ENCODE results near the gene TLE3.
"Not testable (repeated sequence)": the region's sequence is repeated elsewhere in the genome, so short reads cannot be mapped to it uniquely, and the experiment has no call there.

Gene TLE3

DNA sequence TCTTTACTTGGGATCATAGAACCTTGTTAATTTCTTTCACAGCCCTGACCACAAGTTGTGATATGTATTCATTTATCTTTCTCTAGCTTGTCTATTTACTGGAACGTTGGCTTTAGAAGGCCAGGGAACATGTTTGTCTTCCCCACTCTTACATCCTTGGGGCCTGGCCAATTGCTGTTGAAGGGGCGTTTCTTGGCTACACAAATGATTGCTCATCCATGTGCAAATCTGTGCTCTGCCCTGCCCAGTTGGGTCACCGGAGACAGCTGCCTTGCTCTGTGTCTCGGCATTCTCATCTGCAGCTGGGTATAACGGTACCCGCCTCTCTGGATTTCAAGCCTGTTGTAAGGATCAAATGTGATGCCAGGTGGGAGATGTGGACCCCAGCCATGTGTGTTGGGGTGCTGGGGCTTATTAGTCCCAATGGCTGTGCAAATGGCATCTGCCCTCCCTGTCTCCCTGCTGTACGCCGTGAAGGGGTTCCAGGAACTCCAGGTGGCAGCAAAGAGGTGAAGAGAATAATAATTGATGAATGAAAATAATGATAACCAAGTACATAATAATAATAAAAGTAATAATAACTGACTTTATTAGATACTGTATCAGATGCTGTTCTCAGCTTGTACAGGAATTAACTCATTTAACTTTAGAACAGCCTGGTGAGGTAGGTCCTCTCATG, 24.0 kb upstream of the TLE3 start:
- no peak overlapping the region for H3K4me3 ChIP-seq (ENCODE audit: low read depth in 1 of 2, low read length in 2 of 2)
- no peaks in the 10 kb centered on the region for H3K27me3 ChIP-seq (ENCODE audit: low read depth, low read length)
- no peaks in the 10 kb centered on the region for H3K9me3 ChIP-seq (ENCODE audit: control insufficient read depth in 1 of 2, low read length in 2 of 2)
- peaks cover 3 to 13% of the 10 kb centered on the region in 2 donors for H3K4me1 ChIP-seq (ENCODE audit: control insufficient read depth in 1 of 2, insufficient read depth in 2 of 2, low read length in 2 of 2)
- H3K36me3 ChIP-seq (ENCODE audit: control insufficient read depth in 1 of 2, insufficient read depth in 2 of 2, low read length in 2 of 2) = no peaks in the 10 kb centered on the region
- peak overlapping the region; percentile 2 for H3K27ac ChIP-seq (ENCODE audit: low read length)

GRCh38 chr15:70120958-70121623, 23.4 kb upstream of the TLE3 start:
- Histone ChIP-seq H3K4me3 (ENCODE audit: low read depth in 1 of 2, low read length in 2 of 2) (no peak overlapping the region), H3K4me1 (ENCODE audit: control insufficient read depth in 1 of 2, insufficient read depth in 2 of 2, low read length in 2 of 2) (peaks cover 3 to 13% of the 10 kb centered on the region in 2 donors), H3K9me3 (ENCODE audit: control insufficient read depth in 1 of 2, low read length in 2 of 2) (no peaks in the 10 kb centered on the region), H3K36me3 (ENCODE audit: control insufficient read depth in 1 of 2, insufficient read depth in 2 of 2, low read length in 2 of 2) (no peaks in the 10 kb centered on the region), H3K27ac (ENCODE audit: low read length) (peak overlapping the region; percentile 2), H3K27me3 (ENCODE audit: low read depth, low read length) (no peaks in the 10 kb centered on the region)

DNA sequence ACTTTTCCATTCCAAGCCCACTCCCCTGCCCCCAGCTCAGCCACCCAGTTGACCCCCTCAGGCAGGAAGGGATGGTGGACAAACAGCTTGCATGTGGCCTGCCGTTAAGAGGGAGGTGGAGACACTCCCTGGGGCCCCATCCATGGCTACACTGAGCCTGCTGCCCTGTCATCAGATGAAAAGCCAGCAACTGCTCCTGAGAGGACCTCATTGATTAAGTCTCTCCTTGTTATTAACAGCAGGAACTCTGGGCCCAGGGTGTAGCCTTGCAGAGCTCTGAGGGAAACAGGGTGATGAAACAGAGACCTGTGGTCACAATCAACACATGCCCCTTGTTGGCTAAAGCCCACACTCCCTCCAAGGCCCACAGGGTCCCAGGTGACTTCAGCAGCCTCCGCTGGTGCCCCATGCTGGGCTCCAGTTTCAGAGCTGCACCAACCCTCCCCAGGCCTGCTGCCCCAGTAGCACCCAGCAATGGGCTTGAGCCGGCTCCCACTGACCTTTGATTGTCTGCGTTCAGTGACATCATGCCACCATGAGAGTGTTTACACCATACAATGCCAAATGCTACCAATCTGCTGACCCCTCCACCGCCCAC, 22.3 kb upstream of the TLE3 start:
- Histone ChIP-seq H3K27me3 (ENCODE audit: low read depth, low read length) (no peaks in the 10 kb centered on the region), H3K27ac (ENCODE audit: low read length) (no peak overlapping the region), H3K9me3 (ENCODE audit: control insufficient read depth in 1 of 2, low read length in 2 of 2) (no peaks in the 10 kb centered on the region), H3K36me3 (ENCODE audit: control insufficient read depth in 1 of 2, insufficient read depth in 2 of 2, low read length in 2 of 2) (no peaks in the 10 kb centered on the region), H3K4me3 (ENCODE audit: low read depth in 1 of 2, low read length in 2 of 2) (no peak overlapping the region), H3K4me1 (ENCODE audit: control insufficient read depth in 1 of 2, insufficient read depth in 2 of 2, low read length in 2 of 2) (peaks cover 3 to 13% of the 10 kb centered on the region in 2 donors)

DNA sequence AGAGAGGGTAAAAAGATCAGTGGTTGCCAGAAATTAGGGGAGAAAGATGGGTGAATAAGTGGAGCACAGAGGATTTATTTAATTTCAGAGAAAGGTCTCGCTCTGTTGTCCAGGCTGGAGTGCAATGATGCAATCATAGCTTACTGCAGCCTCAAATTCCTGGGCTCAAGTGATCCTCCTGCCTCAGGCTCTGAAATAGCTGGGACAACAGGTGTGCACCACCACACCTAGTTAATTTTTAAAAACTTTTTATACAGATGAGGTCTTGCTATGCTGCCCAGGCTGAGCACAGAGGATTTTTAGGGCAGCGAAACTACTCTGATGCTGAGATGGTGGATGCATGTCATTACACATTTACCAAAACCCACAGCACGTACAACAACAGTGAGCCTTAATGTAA, 20.9 kb upstream of the TLE3 start:
- no peaks in the 10 kb centered on the region for H3K27me3 ChIP-seq (ENCODE audit: low read depth, low read length)
- no peaks in the 10 kb centered on the region for H3K36me3 ChIP-seq (ENCODE audit: control insufficient read depth in 1 of 2, insufficient read depth in 2 of 2, low read length in 2 of 2)
- H3K27ac ChIP-seq (ENCODE audit: low read length) = no peak overlapping the region
- no peaks in the 10 kb centered on the region for H3K9me3 ChIP-seq (ENCODE audit: control insufficient read depth in 1 of 2, low read length in 2 of 2)
- peaks cover 3 to 13% of the 10 kb centered on the region in 2 donors for H3K4me1 ChIP-seq (ENCODE audit: control insufficient read depth in 1 of 2, insufficient read depth in 2 of 2, low read length in 2 of 2)
- H3K4me3 ChIP-seq (ENCODE audit: low read depth in 1 of 2, low read length in 2 of 2) = no peak overlapping the region

DNA sequence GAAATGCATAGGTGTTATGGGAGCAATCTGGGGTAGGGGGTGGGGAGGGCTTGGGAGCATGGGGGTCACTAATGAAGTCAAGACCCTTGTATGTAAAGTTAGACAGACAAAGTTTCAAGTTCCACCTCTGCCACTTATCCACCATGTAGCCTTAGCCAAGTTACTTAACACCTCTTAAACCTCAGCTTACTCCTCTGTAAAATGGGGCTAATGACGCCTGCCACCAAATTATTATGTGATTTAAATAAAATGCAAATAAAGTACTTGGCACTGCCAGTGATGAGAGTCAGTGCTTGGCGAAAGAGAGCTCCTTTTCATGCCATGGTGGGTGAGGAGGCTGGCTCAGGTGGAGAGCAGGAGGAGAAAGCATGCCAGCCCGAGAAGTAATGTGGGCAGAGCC, 18.6 kb upstream of the TLE3 start:
- Histone ChIP-seq H3K27me3 (ENCODE audit: low read depth, low read length) (no peaks in the 10 kb centered on the region), H3K36me3 (ENCODE audit: control insufficient read depth in 1 of 2, insufficient read depth in 2 of 2, low read length in 2 of 2) (no peaks in the 10 kb centered on the region), H3K27ac (ENCODE audit: low read length) (no peak overlapping the region), H3K4me3 (ENCODE audit: low read depth in 1 of 2, low read length in 2 of 2) (no peak overlapping the region), H3K9me3 (ENCODE audit: control insufficient read depth in 1 of 2, low read length in 2 of 2) (no peaks in the 10 kb centered on the region), H3K4me1 (ENCODE audit: control insufficient read depth in 1 of 2, insufficient read depth in 2 of 2, low read length in 2 of 2) (peaks cover 4 to 12% of the 10 kb centered on the region in 2 donors)

DNA sequence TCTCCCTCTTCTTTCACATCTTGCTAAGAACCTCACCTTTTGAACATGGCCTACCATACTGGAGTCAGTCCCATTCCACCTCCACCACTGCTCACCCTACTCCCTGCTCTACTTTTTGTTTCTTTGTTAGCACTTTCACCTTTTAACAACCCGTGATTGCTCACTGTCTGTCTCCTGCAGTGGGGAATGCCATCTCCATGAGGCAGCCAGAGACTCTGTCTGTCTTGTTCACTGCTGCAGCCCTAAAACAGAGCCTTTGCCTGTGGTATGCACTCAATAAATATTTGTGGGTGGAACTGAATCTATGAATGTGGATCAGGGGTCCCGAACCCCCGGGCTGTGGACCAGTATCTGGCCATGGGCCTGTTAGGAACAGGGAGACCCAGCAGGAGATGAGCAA, 16.5 kb upstream of the TLE3 start:
- Histone ChIP-seq H3K36me3 (ENCODE audit: control insufficient read depth in 1 of 2, insufficient read depth in 2 of 2, low read length in 2 of 2) (no peaks in the 10 kb centered on the region), H3K27ac (ENCODE audit: low read length) (no peak overlapping the region), H3K4me3 (ENCODE audit: low read depth in 1 of 2, low read length in 2 of 2) (no peak overlapping the region), H3K27me3 (ENCODE audit: low read depth, low read length) (no peaks in the 10 kb centered on the region), H3K9me3 (ENCODE audit: control insufficient read depth in 1 of 2, low read length in 2 of 2) (no peaks in the 10 kb centered on the region), H3K4me1 (ENCODE audit: control insufficient read depth in 1 of 2, insufficient read depth in 2 of 2, low read length in 2 of 2) (peaks cover 4 to 8% of the 10 kb centered on the region in 2 donors)

DNA sequence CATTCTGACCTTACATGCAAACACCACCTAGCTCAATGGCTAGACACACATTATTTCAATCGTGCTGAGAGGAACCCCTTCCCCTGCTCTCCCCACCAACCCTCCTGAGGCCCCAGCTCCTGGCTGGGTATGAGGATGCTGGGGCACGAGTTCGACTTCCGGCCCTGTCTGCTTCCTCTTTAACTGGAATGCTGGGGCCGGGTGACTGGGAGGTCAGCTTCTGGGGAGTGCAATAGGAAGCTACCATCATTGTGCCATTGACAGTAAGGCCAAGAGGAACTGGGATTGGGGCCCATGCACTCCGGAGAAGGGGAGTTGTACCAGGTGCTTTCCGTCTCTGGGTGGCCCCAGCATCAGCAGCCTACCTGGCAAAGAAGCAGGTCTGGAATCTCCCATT, 15.6 kb upstream of the TLE3 start:
- Histone ChIP-seq H3K9me3 (ENCODE audit: control insufficient read depth in 1 of 2, low read length in 2 of 2) (no peaks in the 10 kb centered on the region), H3K4me1 (ENCODE audit: control insufficient read depth in 1 of 2, insufficient read depth in 2 of 2, low read length in 2 of 2) (peaks cover 4 to 8% of the 10 kb centered on the region in 2 donors), H3K36me3 (ENCODE audit: control insufficient read depth in 1 of 2, insufficient read depth in 2 of 2, low read length in 2 of 2) (no peaks in the 10 kb centered on the region), H3K27ac (ENCODE audit: low read length) (no peak overlapping the region), H3K4me3 (ENCODE audit: low read depth in 1 of 2, low read length in 2 of 2) (no peak overlapping the region), H3K27me3 (ENCODE audit: low read depth, low read length) (no peaks in the 10 kb centered on the region)

DNA sequence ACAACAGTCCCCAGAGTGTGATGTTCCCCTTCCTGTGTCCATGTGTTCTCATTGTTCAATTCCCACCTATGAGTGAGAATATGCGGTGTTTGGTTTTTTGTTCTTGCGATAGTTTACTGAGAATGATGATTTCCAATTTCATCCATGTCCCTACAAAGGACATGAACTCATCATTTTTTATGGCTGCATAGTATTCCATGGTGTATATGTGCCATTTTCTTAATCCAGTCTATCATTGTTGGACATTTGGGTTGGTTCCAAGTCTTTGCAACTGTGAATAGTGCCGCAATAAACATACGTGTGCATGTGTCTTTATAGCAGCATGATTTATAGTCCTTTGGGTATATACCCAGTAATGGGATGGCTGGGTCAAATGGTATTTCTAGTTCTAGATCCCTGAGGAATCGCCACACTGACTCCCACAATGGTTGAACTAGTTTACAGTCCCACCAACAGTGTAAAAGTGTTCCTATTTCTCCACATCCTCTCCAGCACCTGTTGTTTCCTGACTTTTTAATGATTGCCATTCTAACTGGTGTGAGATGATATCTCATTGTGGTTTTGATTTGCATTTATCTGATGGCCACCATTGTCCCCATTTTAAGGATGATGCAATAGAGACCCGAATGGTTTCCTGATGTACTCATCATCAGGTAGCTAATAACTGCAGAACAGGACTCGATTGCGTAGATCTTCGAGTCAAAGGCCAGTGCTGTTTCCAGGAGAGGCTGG, 15.0 kb upstream of the TLE3 start:
- H3K4me3 ChIP-seq (ENCODE audit: low read depth in 1 of 2, low read length in 2 of 2); H3K27ac ChIP-seq (ENCODE audit: low read length); H3K36me3 ChIP-seq (ENCODE audit: control insufficient read depth in 1 of 2, insufficient read depth in 2 of 2, low read length in 2 of 2); H3K27me3 ChIP-seq (ENCODE audit: low read depth, low read length); H3K9me3 ChIP-seq (ENCODE audit: control insufficient read depth in 1 of 2, low read length in 2 of 2); H3K4me1 ChIP-seq (ENCODE audit: control insufficient read depth in 1 of 2, insufficient read depth in 2 of 2, low read length in 2 of 2): not testable (repeated sequence)

DNA sequence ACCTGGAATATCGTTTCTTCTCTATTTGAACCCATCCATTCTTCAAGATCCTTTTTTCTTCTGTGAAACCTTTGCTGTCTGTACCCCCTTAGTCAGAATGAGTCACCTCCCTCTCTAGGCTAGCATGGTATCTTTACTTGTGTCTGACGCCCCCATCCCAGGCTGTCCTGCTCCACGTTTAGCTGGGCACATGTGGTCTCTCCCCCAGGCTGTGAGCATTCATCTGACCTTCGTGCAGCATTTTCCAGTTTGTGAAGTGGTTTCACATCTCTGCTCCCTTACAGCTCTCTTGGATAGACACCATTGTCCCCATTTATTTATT, 14.3 kb upstream of the TLE3 start:
- no peaks in the 10 kb centered on the region for H3K27me3 ChIP-seq (ENCODE audit: low read depth, low read length)
- H3K9me3 ChIP-seq (ENCODE audit: control insufficient read depth in 1 of 2, low read length in 2 of 2) = no peaks in the 10 kb centered on the region
- H3K36me3 ChIP-seq (ENCODE audit: control insufficient read depth in 1 of 2, insufficient read depth in 2 of 2, low read length in 2 of 2) = no peaks in the 10 kb centered on the region
- peak overlapping the region; percentile 19 for H3K27ac ChIP-seq (ENCODE audit: low read length)
- H3K4me1 ChIP-seq (ENCODE audit: control insufficient read depth in 1 of 2, insufficient read depth in 2 of 2, low read length in 2 of 2) = peaks cover 4 to 8% of the 10 kb centered on the region in 2 donors
- H3K4me3 ChIP-seq (ENCODE audit: low read depth in 1 of 2, low read length in 2 of 2) = no peak overlapping the region

DNA sequence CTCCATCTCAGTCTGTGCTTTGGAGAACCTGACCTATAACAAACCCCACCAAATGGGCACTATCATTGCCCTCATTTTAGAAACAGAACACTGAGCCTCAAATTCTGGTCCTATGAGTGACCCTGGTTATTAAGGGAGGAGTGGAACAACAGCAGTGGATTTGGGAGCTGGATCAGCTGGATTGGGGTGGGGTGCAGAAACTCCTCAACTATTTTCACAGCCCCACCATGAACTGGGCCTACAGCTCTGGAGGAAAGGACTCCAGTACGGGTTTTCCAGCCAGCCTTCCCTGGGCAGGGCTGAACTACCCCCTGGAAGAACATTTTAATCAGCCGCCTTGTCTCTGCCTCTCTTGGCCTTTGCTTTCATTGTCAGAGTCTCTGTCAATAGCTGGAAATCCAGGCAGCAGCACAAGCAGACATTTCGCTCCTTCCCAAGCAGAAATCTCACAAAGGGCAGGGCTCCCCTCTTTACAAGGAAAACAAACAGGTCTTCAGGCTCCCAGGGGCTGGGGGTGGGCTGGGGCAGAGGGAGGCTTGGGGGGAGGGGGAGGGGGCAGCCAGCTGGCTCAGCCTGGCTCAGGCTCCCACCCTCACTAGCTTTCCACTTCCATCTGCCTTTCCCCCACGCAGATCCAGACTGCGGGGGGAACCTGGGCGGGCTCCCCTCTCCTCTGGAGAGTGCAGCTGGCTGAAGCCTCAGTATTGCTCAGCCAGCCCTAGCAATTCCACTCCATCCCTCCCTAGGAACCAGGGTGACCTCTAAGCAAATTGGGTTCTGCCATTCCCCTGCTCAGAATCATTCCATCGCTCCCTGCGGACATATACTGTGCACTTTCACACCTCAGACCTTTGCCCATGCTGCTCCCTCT, 13.7 kb upstream of the TLE3 start:
- H3K4me3 ChIP-seq (ENCODE audit: low read depth in 1 of 2, low read length in 2 of 2) = no peak overlapping the region

GRCh38 chr15:70109978-70110377, 12.3 kb upstream of the TLE3 start:
- Histone ChIP-seq H3K27me3 (ENCODE audit: low read depth, low read length) (no peaks in the 10 kb centered on the region), H3K36me3 (ENCODE audit: control insufficient read depth in 1 of 2, insufficient read depth in 2 of 2, low read length in 2 of 2) (no peaks in the 10 kb centered on the region), H3K27ac (ENCODE audit: low read length) (no peak overlapping the region), H3K9me3 (ENCODE audit: control insufficient read depth in 1 of 2, low read length in 2 of 2) (no peaks in the 10 kb centered on the region), H3K4me1 (ENCODE audit: control insufficient read depth in 1 of 2, insufficient read depth in 2 of 2, low read length in 2 of 2) (peaks cover 4 to 8% of the 10 kb centered on the region in 2 donors), H3K4me3 (ENCODE audit: low read depth in 1 of 2, low read length in 2 of 2) (no peak overlapping the region)

More for the DNA sequence above, 13.7 kb upstream of the TLE3 start:
- Histone ChIP-seq H3K27me3 (ENCODE audit: low read depth, low read length) (no peaks in the 10 kb centered on the region), H3K27ac (ENCODE audit: low read length) (peak overlapping the region; percentile 19), H3K9me3 (ENCODE audit: control insufficient read depth in 1 of 2, low read length in 2 of 2) (no peaks in the 10 kb centered on the region), H3K36me3 (ENCODE audit: control insufficient read depth in 1 of 2, insufficient read depth in 2 of 2, low read length in 2 of 2) (no peaks in the 10 kb centered on the region), H3K4me1 (ENCODE audit: control insufficient read depth in 1 of 2, insufficient read depth in 2 of 2, low read length in 2 of 2) (peaks cover 4 to 8% of the 10 kb centered on the region in 2 donors)
